Neural cell (in vitro differentiated cells): ENCODE results near the gene DCUN1D3. TPM values are rescaled to one million over a fixed set of nuclear protein-coding genes. Genes with fewer than 3 reads are reported as not detected.

ENCODE experiments used
- H2AFZ ChIP-seq: fragments of 200-600, 300-800 bp; sonication (generic), shearing (Covaris generic); 2 replicates; pipeline ENCODE4 v1.6.0; 2014; ENCODE audit warnings: low read depth, mild to moderate bottlenecking, antibody characterized with exemption, low read length, moderate library complexity
- H3F3A ChIP-seq: fragments of 200-600 bp; shearing (Covaris generic); 2 replicates; pipeline ENCODE4 v1.6.1; 2016; ENCODE audit warnings: mild to moderate bottlenecking, moderate library complexity, mixed read lengths, antibody characterized with exemption, low read length; ENCODE audit not compliant: insufficient read depth, poor library complexity, severe bottlenecking
- H3K27ac ChIP-seq: fragments of 200-600, 300-800 bp; sonication (generic), shearing (Covaris generic); 2 replicates; pipeline ENCODE4 v1.5.1; 2014; ENCODE audit warnings: mild to moderate bottlenecking, low read length, moderate library complexity
- H3K27me3 ChIP-seq: fragments of 300-800, 200-600 bp; sonication (generic), shearing (Covaris generic); 2 replicates; pipeline ENCODE4 v1.6.0; 2014; ENCODE audit warnings: mild to moderate bottlenecking, low read depth, low read length, moderate library complexity; ENCODE audit not compliant: insufficient read depth
- H3K36me3 ChIP-seq: fragments of 300-800, 200-600 bp; sonication (generic), shearing (Covaris generic); 2 replicates; pipeline ENCODE4 v1.5.1; 2014; ENCODE audit warnings: mild to moderate bottlenecking, antibody characterized with exemption, low read length, moderate library complexity; ENCODE audit not compliant: insufficient read depth
- H3K4me2 ChIP-seq: fragments of 300-800, 200-600 bp; sonication (generic), shearing (Covaris generic); 2 replicates; pipeline ENCODE4 v1.6.0; 2014; ENCODE audit warnings: mild to moderate bottlenecking, low read length
- H3K4me3 ChIP-seq: fragments of 300-800, 200-600 bp; sonication (generic), shearing (Covaris generic); 2 replicates; pipeline ENCODE4 v1.5.1; 2014; ENCODE audit warnings: mild to moderate bottlenecking, low read length, moderate library complexity
- H3K79me2 ChIP-seq: fragments of 200-600 bp; shearing (Covaris generic); replicated peaks from 2 replicates; pipeline ENCODE4 v1.6.0; 2014; ENCODE audit warnings: mild to moderate bottlenecking, low read length, moderate library complexity; ENCODE audit not compliant: insufficient read depth
- H3K9ac ChIP-seq: fragments of 300-800, 200-600 bp; sonication (generic), shearing (Covaris generic); 2 replicates; pipeline ENCODE4 v1.6.1; 2016; ENCODE audit warnings: mild to moderate bottlenecking, low read length, mixed read lengths
- H3K9me2 ChIP-seq: fragments of 200-600 bp; shearing (Covaris generic); 2 replicates; pipeline ENCODE4 v1.6.1; 2016; ENCODE audit warnings: mild to moderate bottlenecking, low read length, mixed read lengths; ENCODE audit not compliant: insufficient read depth
- H3K9me3 ChIP-seq: fragments of 200-600, 300-800 bp; sonication (generic), shearing (Covaris generic); 2 replicates; pipeline ENCODE4 v1.6.1; 2016; ENCODE audit warnings: mild to moderate bottlenecking, mixed run types, low read length, moderate library complexity, mixed read lengths
- H4K20me1 ChIP-seq: fragments of 200-600 bp; shearing (Covaris generic); 2 replicates; pipeline ENCODE4 v1.6.1; 2016; ENCODE audit warnings: mild to moderate bottlenecking, mixed run types; ENCODE audit not compliant: insufficient read depth
- EP300 ChIP-seq: fragments of 450-650 bp; conservative IDR thresholded peaks from 2 replicates; pipeline ENCODE4 v1.6.1; 2014; ENCODE audit warnings: antibody characterized with exemption, mild to moderate bottlenecking, moderate library complexity; ENCODE audit not compliant: poor library complexity, severe bottlenecking
- EZH2 ChIP-seq: fragments of 200-600, 300-800 bp; shearing (Covaris generic), sonication (generic); IDR thresholded peaks from 2 replicates; pipeline ENCODE4 v1.6.1; 2014; ENCODE audit warnings: antibody characterized with exemption, low read length, borderline replicate concordance, mild to moderate bottlenecking; ENCODE audit not compliant: insufficient read depth, poor library complexity, severe bottlenecking
- MXI1 ChIP-seq: fragments of 450-650 bp; conservative IDR thresholded peaks from 2 replicates; pipeline ENCODE4 v1.6.1; 2014; ENCODE audit warnings: antibody characterized with exemption, mild to moderate bottlenecking; ENCODE audit not compliant: poor library complexity, severe bottlenecking
- POLR2AphosphoS5 ChIP-seq: IDR thresholded peaks from 2 replicates; pipeline ENCODE4 v1.6.1; 2012
- SMC3 ChIP-seq: fragments of 450-650 bp; conservative IDR thresholded peaks from 2 replicates; pipeline ENCODE4 v1.6.1; 2014; ENCODE audit warnings: antibody characterized with exemption, mild to moderate bottlenecking, moderate library complexity; ENCODE audit not compliant: poor library complexity
- TAF1 ChIP-seq: IDR thresholded peaks from 2 replicates; pipeline ENCODE4 v1.6.1; 2012; ENCODE audit warnings: low read depth
- polyA plus RNA-seq: library from polyadenylated mRNA; depleted of rRNA; stranded (reverse); fragments of >200 nt; gene quantifications from 2 replicates; pipeline ENCODE4 v1.2.3, GENCODE V29; 2014
- TF ChIP-seq, protein P1 (sequence below): IDR thresholded peaks from 2 replicates; pipeline ENCODE4 v1.6.1; 2012; ENCODE audit warnings: borderline replicate concordance
- TF ChIP-seq, protein P2 (sequence below): fragments of 450-650 bp; IDR thresholded peaks from 2 replicates; pipeline ENCODE4 v1.5.1; 2014; ENCODE audit warnings: antibody characterized with exemption, mild to moderate bottlenecking, moderate library complexity; ENCODE audit not compliant: poor library complexity, severe bottlenecking

Gene DCUN1D3
- polyA plus RNA-seq, 1 donor from 2014 or later, result 9.2 TPM

DNA sequence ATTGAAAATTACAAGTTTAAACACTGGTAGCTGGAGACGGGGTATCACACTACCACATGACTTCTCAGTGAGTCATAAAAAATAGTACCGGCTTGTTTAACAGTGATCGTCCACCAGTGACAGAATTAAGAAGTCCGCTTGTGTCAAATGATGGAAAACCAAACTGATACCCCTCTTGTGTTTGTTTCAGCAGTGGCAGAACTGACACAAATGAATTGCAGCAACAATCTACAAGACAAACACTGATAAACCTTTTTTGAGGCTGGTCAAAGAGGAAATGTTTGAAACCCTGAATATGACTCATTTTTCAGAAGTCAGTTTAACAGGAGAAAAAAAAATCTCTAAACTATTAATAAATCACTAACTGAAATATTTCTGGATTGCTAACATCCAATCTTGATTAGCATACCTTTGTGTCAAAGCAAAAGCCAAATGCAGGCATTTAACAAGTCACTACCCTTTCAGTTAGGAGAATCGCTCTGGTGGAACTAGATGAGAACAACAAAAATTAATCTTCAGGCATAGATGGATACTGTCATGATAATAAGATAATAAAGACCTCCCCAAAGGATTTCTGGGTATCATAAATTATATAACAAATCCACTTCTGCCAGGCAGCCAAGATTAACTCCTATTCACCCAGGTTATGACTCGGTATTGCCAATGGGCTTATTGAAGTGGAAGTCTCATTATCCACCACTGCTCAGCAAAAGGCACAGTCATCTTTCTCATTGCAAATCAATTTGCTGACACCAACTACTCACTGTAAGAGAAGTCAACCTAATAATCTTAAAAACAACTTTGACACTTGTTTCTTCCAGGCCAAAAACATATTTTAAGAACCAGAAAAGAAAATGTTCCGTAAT, 20.8 kb downstream of the DCUN1D3 start:
- Histone ChIP-seq H3F3A (no peaks in the 10 kb centered on the region), H3K9ac (no peak overlapping the region), H3K79me2 (peaks cover 7% of the 10 kb centered on the region), H3K36me3 (no peaks in the 10 kb centered on the region), H3K9me2 (no peaks in the 10 kb centered on the region), H3K9me3 (no peaks in the 10 kb centered on the region), H3K4me2 (no peak overlapping the region), H3K27me3 (no peaks in the 10 kb centered on the region), H3K4me3 (no peak overlapping the region), H4K20me1 (no peaks in the 10 kb centered on the region), H3K27ac (no peak overlapping the region), H2AFZ (no peak overlapping the region)
- TF ChIP-seq, protein P1, sequence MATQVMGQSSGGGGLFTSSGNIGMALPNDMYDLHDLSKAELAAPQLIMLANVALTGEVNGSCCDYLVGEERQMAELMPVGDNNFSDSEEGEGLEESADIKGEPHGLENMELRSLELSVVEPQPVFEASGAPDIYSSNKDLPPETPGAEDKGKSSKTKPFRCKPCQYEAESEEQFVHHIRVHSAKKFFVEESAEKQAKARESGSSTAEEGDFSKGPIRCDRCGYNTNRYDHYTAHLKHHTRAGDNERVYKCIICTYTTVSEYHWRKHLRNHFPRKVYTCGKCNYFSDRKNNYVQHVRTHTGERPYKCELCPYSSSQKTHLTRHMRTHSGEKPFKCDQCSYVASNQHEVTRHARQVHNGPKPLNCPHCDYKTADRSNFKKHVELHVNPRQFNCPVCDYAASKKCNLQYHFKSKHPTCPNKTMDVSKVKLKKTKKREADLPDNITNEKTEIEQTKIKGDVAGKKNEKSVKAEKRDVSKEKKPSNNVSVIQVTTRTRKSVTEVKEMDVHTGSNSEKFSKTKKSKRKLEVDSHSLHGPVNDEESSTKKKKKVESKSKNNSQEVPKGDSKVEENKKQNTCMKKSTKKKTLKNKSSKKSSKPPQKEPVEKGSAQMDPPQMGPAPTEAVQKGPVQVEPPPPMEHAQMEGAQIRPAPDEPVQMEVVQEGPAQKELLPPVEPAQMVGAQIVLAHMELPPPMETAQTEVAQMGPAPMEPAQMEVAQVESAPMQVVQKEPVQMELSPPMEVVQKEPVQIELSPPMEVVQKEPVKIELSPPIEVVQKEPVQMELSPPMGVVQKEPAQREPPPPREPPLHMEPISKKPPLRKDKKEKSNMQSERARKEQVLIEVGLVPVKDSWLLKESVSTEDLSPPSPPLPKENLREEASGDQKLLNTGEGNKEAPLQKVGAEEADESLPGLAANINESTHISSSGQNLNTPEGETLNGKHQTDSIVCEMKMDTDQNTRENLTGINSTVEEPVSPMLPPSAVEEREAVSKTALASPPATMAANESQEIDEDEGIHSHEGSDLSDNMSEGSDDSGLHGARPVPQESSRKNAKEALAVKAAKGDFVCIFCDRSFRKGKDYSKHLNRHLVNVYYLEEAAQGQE, result no peak
- TF ChIP-seq EZH2 (no peak), EP300 (no peak), MXI1 (no peak), POLR2AphosphoS5 (no peak), SMC3 (no peak), TAF1 (no peak)
- TF ChIP-seq, protein P2, sequence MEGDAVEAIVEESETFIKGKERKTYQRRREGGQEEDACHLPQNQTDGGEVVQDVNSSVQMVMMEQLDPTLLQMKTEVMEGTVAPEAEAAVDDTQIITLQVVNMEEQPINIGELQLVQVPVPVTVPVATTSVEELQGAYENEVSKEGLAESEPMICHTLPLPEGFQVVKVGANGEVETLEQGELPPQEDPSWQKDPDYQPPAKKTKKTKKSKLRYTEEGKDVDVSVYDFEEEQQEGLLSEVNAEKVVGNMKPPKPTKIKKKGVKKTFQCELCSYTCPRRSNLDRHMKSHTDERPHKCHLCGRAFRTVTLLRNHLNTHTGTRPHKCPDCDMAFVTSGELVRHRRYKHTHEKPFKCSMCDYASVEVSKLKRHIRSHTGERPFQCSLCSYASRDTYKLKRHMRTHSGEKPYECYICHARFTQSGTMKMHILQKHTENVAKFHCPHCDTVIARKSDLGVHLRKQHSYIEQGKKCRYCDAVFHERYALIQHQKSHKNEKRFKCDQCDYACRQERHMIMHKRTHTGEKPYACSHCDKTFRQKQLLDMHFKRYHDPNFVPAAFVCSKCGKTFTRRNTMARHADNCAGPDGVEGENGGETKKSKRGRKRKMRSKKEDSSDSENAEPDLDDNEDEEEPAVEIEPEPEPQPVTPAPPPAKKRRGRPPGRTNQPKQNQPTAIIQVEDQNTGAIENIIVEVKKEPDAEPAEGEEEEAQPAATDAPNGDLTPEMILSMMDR, result no peak

DNA sequence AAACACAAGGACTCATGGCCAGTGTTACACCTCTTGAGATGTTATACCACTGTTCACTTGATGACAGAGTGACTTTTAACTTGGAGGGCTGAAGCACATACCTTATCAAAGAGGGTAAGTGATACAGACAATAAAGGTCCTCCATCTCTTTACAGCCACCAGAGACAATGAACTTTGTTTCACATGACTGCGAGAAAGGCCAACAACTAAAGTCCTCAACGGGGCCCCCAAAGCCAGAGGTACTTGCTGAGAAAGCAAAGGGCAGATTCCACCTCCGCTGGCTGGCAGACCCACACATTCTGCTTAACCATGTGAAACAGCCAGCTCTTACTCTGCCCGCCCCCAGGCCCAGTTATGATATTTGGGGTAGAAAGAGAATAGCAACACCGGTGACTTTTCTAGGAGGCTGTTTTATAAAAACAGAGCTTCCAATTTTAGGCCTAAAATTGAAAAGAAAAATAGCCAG, 21.4 kb downstream of the DCUN1D3 start:
- Histone ChIP-seq H2AFZ (no peak overlapping the region), H3K27ac (no peak overlapping the region), H3K9me2 (no peaks in the 10 kb centered on the region), H3K27me3 (no peaks in the 10 kb centered on the region), H3K9ac (no peak overlapping the region), H3F3A (no peaks in the 10 kb centered on the region), H3K36me3 (no peaks in the 10 kb centered on the region), H3K4me2 (no peak overlapping the region), H3K4me3 (no peak overlapping the region), H3K79me2 (peaks cover 7% of the 10 kb centered on the region), H4K20me1 (no peaks in the 10 kb centered on the region), H3K9me3 (no peaks in the 10 kb centered on the region)
- TF ChIP-seq MXI1, result no peak
- TF ChIP-seq, protein P1, result no peak
